Activated CD8-positive, alpha-beta memory T cell treated with anti-CD3 and anti-CD28 coated beads, Interleukin-2, amount 50 U/mL, for 1 hour (primary cell): ENCODE results near the gene TMEM50A.
"Not testable (repeated sequence)": the region's sequence is repeated elsewhere in the genome, so short reads cannot be mapped to it uniquely, and the experiment has no call there.

Experiments used
- DNase-seq: peaks from one replicate; pipeline ENCODE4 v3.0.0-alpha.2; 2020; ENCODE audit errors: extremely low read depth

The TMEM50A gene

GRCh38 chr1:25336922-25337354 is 1.2 kb upstream of the TMEM50A start:
- not testable (repeated sequence) for DNase-seq

- DNase-seq, result not testable (repeated sequence)
Observed at GRCh38 chr1:25337483-25338187, 499 bp upstream of the TMEM50A start.

- DNase-seq, result no peak
Observed at GRCh38 chr1:25338986-25339385, 852 bp downstream of the TMEM50A start.

GRCh38 chr1:25341746-25342145 is 3.6 kb downstream of the TMEM50A start:
- DNase-seq, result no peak

- DNase-seq, result no peak
Observed at GRCh38 chr1:25342846-25343245, 4.7 kb downstream of the TMEM50A start.

GRCh38 chr1:25343872-25344271 is 5.7 kb downstream of the TMEM50A start:
- no peak for DNase-seq

GRCh38 chr1:25347556-25347955 is 9.4 kb downstream of the TMEM50A start:
- DNase-seq, result no peak

- DNase-seq, result no peak
Observed at GRCh38 chr1:25349606-25350005, 11.5 kb downstream of the TMEM50A start.

GRCh38 chr1:25355841-25356395 is 17.8 kb downstream of the TMEM50A start:
- no peak for DNase-seq

GRCh38 chr1:25356441-25356840 is 18.3 kb downstream of the TMEM50A start:
- no peak for DNase-seq

GRCh38 chr1:25356848-25357247 is 18.7 kb downstream of the TMEM50A start:
- DNase-seq, result no peak

GRCh38 chr1:25360596-25361581 is 22.8 kb downstream of the TMEM50A start:
- DNase-seq, result no peak

GRCh38 chr1:25361901-25362300 is 23.8 kb downstream of the TMEM50A start:
- no peak for DNase-seq

GRCh38 chr1:25362634-25363559 is 24.8 kb downstream of the TMEM50A start:
- not testable (repeated sequence) for DNase-seq

- no peak for DNase-seq
Observed at GRCh38 chr1:25369241-25369640, 31.1 kb downstream of the TMEM50A start.

- DNase-seq, result not testable (repeated sequence)
Observed at GRCh38 chr1:25369691-25370271, 31.6 kb downstream of the TMEM50A start.

- not testable (repeated sequence) for DNase-seq
Observed at GRCh38 chr1:25371757-25372156, 33.6 kb downstream of the TMEM50A start.

- DNase-seq, result not testable (repeated sequence)
Observed at GRCh38 chr1:25378367-25378766, 40.2 kb downstream of the TMEM50A start.

- not testable (repeated sequence) for DNase-seq
Observed at GRCh38 chr1:25382543-25382942, 44.4 kb downstream of the TMEM50A start.

- DNase-seq, result not testable (repeated sequence)
Observed at GRCh38 chr1:25383090-25383489, 45.0 kb downstream of the TMEM50A start.

GRCh38 chr1:25383875-25384274 is 45.7 kb downstream of the TMEM50A start:
- DNase-seq, result not testable (repeated sequence)
